SK-N-SH (cell line): ENCODE results near the gene ARHGEF7. TPM values are rescaled to one million over a fixed set of nuclear protein-coding genes. Genes with fewer than 3 reads are reported as not detected.

Experiments
- CTCF ChIA-PET: fragments of 300-600, 350-600 bp; formaldehyde crosslinking; extraction: SDS; loops from one replicate; lab custom pipeline; 2021; lab: Yijun Ruan, JAX
- POLR2A ChIA-PET: fragments of 350-600 bp; sonication (Branson Sonifier 250); formaldehyde crosslinking; extraction: SDS; loops from one replicate; lab custom pipeline; 2020; ENCODE audit warnings: antibody characterized with exemption, inconsistent platforms; lab: Yijun Ruan, JAX
- DNase-seq: peaks from one replicate; pipeline ENCODE4 v3.0.0; 2012
- H2AFZ ChIP-seq: fragments of 200-600 bp; sonication (generic); 2 replicates; pipeline ENCODE4 v1.8.1; 2016; ENCODE audit warnings: antibody characterized with exemption, mild to moderate bottlenecking, low read depth
- H3F3A ChIP-seq: fragments of 200-600 bp; sonication (generic); replicated peaks from 2 replicates; pipeline ENCODE3; 2016; ENCODE audit warnings: antibody characterized with exemption, mild to moderate bottlenecking; ENCODE audit not compliant: insufficient read depth
- H3K27ac ChIP-seq, 2 experiments: fragments of 200-500 bp in 1 of 2; fragments of 200-600 bp in 1 of 2; sonication (Bioruptor generic) in 1 of 2; sonication (generic), shearing (Covaris generic) in 1 of 2; 2 replicates each; pipeline versions ENCODE4 v1.5.1 to v1.6.1; 2014 to 2016; ENCODE audit warnings: low read depth in 2 of 2, inconsistent platforms in 1 of 2, low read length in 1 of 2, mild to moderate bottlenecking in 1 of 2, mixed read lengths in 1 of 2
- H3K27me3 ChIP-seq: fragments of 200-600 bp; sonication (generic), shearing (Covaris generic); 2 replicates; pipeline ENCODE4 v1.6.1; 2016; ENCODE audit warnings: mixed run types; ENCODE audit not compliant: insufficient read depth
- H3K36me3 ChIP-seq, 2 experiments: fragments of 200-500 bp in 1 of 2; fragments of 200-600 bp in 1 of 2; sonication (Bioruptor generic) in 1 of 2; sonication (generic) in 1 of 2; replicated peaks in 1 of 2; 2 replicates each; pipeline versions ENCODE3 to v1.5.1; 2014 to 2016; ENCODE audit warnings: low read length in 1 of 2, mild to moderate bottlenecking in 1 of 2; ENCODE audit not compliant: insufficient read depth in 2 of 2, control insufficient read depth in 1 of 2
- H3K4me1 ChIP-seq, 2 experiments: fragments of 200-500 bp in 1 of 2; fragments of 200-600 bp in 1 of 2; sonication (Bioruptor generic) in 1 of 2; sonication (generic), shearing (Covaris generic) in 1 of 2; 2 replicates each; pipeline versions ENCODE4 v1.5.1 to v1.6.1; 2014 to 2016; ENCODE audit warnings: low read depth in 1 of 2, low read length in 1 of 2, mixed run types in 1 of 2; ENCODE audit not compliant: insufficient read depth in 2 of 2, control insufficient read depth in 1 of 2
- H3K4me2 ChIP-seq: fragments of 200-600 bp; sonication (generic), shearing (Covaris generic); 2 replicates; pipeline ENCODE4 v1.6.1; 2017; ENCODE audit warnings: mixed run types
- H3K4me3 ChIP-seq, 2 experiments: fragments of 200-500 bp in 1 of 2; fragments of 200-600 bp in 1 of 2; sonication (Bioruptor generic) in 1 of 2; sonication (generic), shearing (Covaris generic) in 1 of 2; 2 replicates each; pipeline versions ENCODE4 v1.5.1 to v1.8.1; 2014 to 2016; ENCODE audit warnings: low read depth in 2 of 2, inconsistent platforms in 1 of 2, low read length in 1 of 2, mild to moderate bottlenecking in 1 of 2, mixed read lengths in 1 of 2, moderate library complexity in 1 of 2
- H3K79me2 ChIP-seq: fragments of 200-600 bp; sonication (generic); 2 replicates; pipeline ENCODE4 v1.8.1; 2017; ENCODE audit warnings: mild to moderate bottlenecking; ENCODE audit not compliant: insufficient read depth
- H3K9ac ChIP-seq: fragments of 200-600 bp; sonication (generic); 2 replicates; pipeline ENCODE4 v1.6.1; 2017; ENCODE audit warnings: mixed run types
- H3K9me2 ChIP-seq: fragments of 200-600 bp; sonication (generic); 2 replicates; pipeline ENCODE4 v1.6.1; 2017; ENCODE audit warnings: mixed run types
- H3K9me3 ChIP-seq: fragments of 200-600 bp; sonication (generic); 2 replicates; pipeline ENCODE4 v1.6.1; 2017; ENCODE audit warnings: mixed run types, mild to moderate bottlenecking, moderate library complexity
- H4K20me1 ChIP-seq: fragments of 200-600 bp; sonication (generic); 2 replicates; pipeline ENCODE4 v1.6.1; 2017; ENCODE audit warnings: mild to moderate bottlenecking, mixed run types; ENCODE audit not compliant: insufficient read depth
- CHD2 ChIP-seq: fragments of 150-350 bp; IDR thresholded peaks from 2 replicates; pipeline ENCODE4 v1.6.1; 2018; ENCODE audit warnings: low read length; ENCODE audit not compliant: partially characterized antibody
- JUND ChIP-seq: IDR thresholded peaks from 2 replicates; pipeline ENCODE4 v1.4.0; 2012
- MEF2A ChIP-seq: IDR thresholded peaks from 2 replicates; pipeline ENCODE4 v1.4.0; 2012; ENCODE audit warnings: low read depth, borderline replicate concordance
- MXI1 ChIP-seq: IDR thresholded peaks from 2 replicates; pipeline ENCODE4 v1.6.1; 2012; ENCODE audit warnings: mild to moderate bottlenecking, low read depth, low read length, improper control_type of control experiment
- NFIC ChIP-seq: IDR thresholded peaks from 2 replicates; pipeline ENCODE4 v1.4.0; 2012; ENCODE audit warnings: borderline replicate concordance
- NRF1 ChIP-seq: IDR thresholded peaks from 2 replicates; pipeline ENCODE4 v1.6.1; 2012; ENCODE audit warnings: low read depth, mild to moderate bottlenecking, low read length
- PBX3 ChIP-seq: IDR thresholded peaks from 2 replicates; pipeline ENCODE4; 2012
- RAD21 ChIP-seq: IDR thresholded peaks from 2 replicates; pipeline ENCODE4 v1.6.1; 2012; ENCODE audit warnings: mild to moderate bottlenecking, low read length
- RFX5 ChIP-seq: IDR thresholded peaks from 2 replicates; pipeline ENCODE4 v1.6.1; 2012; ENCODE audit warnings: mild to moderate bottlenecking, improper control_type of control experiment, low read length
- RXRA ChIP-seq: IDR thresholded peaks from 2 replicates; pipeline ENCODE4 v1.4.0; 2012; ENCODE audit warnings: low read depth, mild to moderate bottlenecking, borderline replicate concordance
- SIN3A ChIP-seq: IDR thresholded peaks from 2 replicates; pipeline ENCODE4 v1.6.1; 2012; ENCODE audit warnings: low read depth, mild to moderate bottlenecking, low read length, moderate library complexity, borderline replicate concordance
- TAF1 ChIP-seq: IDR thresholded peaks from 2 replicates; pipeline ENCODE4 v1.6.1; 2012; ENCODE audit warnings: low read depth, mild to moderate bottlenecking, low read length, moderate library complexity, borderline replicate concordance
- TCF12 ChIP-seq: IDR thresholded peaks from 2 replicates; pipeline ENCODE4 v1.4.0; 2012
- TEAD4 ChIP-seq: IDR thresholded peaks from 2 replicates; pipeline ENCODE4 v1.4.0; 2012; ENCODE audit warnings: mild to moderate bottlenecking, borderline replicate concordance; ENCODE audit not compliant: insufficient read depth
- USF2 ChIP-seq: fragments of 150-350 bp; IDR thresholded peaks from 2 replicates; pipeline ENCODE4 v1.6.1; 2017; ENCODE audit warnings: antibody characterized with exemption, low read length, low read depth, borderline replicate concordance
- WGBS: methylation state at CpG from one replicate; pipeline ENCODE4 v1.1.6; 2017; ENCODE audit warnings: low lambda C conversion rate; 5-methylcytosine and 5-hydroxymethylcytosine counted together
- polyA plus RNA-seq, 3 experiments: library from polyadenylated mRNA; depleted of rRNA; stranded (reverse); fragments of >200 nt; gene quantifications; 2 replicates each; pipeline ENCODE4 v1.2.3, GENCODE V29; 2012
- TF ChIP-seq, protein P1 (sequence below): IDR thresholded peaks from 2 replicates; pipeline ENCODE4 v1.6.1; 2012; ENCODE audit warnings: mild to moderate bottlenecking, low read depth, low read length, moderate library complexity
- TF ChIP-seq, protein P2 (sequence below): fragments of 200-600 bp; sonication (generic); IDR thresholded peaks from 2 replicates; pipeline ENCODE4 v1.6.1; 2017; ENCODE audit warnings: antibody characterized with exemption, mild to moderate bottlenecking, moderate library complexity

The ARHGEF7 gene
- polyA plus RNA-seq, 1 of the 3 experiments (the other 2 are of a cell fraction) = 21.6 TPM

DNA sequence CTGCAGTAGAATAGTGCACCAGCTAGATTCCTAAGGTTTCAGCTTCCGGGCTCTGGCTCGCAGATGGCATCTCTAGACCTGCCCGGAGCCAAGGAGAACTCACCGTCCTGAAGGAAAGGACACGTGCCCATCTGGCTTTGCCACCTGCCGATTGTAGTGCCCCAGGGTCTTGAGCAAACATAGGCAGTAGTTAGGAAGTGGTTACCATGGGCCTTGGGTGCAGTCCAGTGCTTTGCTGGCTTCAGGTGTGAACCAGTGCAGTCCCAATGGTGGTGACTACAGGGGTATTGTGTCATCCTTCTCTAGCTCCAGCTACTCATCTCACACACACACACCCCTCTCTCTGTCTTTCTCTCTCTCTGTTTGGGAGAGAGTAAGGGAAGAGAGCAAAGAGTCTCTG is 143.9 kb downstream of the ARHGEF7 start (continued):
- no peak for TF ChIP-seq PBX3
- TF ChIP-seq, all 33 proteins: peak for 0

- H4K20me1 ChIP-seq = 0 out of 2 replicates have a peak, but pooled peaks cover 4% of the 10 kb centered on the region
- ChIA-PET POLR2A (no interaction called here), CTCF (no interaction called here)
- H3K9me2 ChIP-seq = no peaks in the 10 kb centered on the region
- no peaks in the 10 kb centered on the region; a peak in 1 of 4 replicates for H3K4me1 ChIP-seq
- no peak overlapping the region for H3K4me2 ChIP-seq
- H2AFZ ChIP-seq = no peak overlapping the region
- peaks cover 22 to 26% of the 10 kb centered on the region in 2 experiments for H3K36me3 ChIP-seq
- TF ChIP-seq RXRA (no peak), CHD2 (no peak)
- H3K27ac ChIP-seq = no peak overlapping the region
- no peak for DNase-seq
- no peak overlapping the region for H3K4me3 ChIP-seq
- H3K27me3 ChIP-seq = no peaks in the 10 kb centered on the region
- H3K79me2 ChIP-seq = no peaks in the 10 kb centered on the region
- H3K9me3 ChIP-seq = no peaks in the 10 kb centered on the region
- H3F3A ChIP-seq = no peaks in the 10 kb centered on the region
- H3K9ac ChIP-seq = no peak overlapping the region
Measured at GRCh38 chr13:111261326-111261725, 146.2 kb downstream of the ARHGEF7 start.

DNA sequence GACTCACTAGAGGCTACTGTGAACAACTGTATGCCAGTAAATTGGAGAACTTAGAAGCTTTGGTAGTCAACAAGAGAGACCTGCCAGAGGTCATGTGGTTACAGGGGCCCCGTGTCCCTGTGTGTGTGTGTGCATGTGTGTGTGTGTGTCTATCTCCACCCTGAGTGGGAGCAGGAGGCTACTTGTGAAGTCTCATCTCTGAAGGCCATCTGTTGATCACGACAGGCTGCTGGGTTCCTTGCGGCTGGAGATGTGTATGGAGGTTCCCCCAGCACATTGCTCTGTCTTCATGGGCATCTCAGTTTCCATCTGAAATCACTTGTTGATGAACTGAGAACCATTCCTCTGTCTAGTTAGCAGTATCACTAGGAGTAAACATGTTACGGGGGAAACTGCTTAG is 147.2 kb downstream of the ARHGEF7 start:
- 0 out of 2 replicates have a peak, but pooled peaks cover 4% of the 10 kb centered on the region for H4K20me1 ChIP-seq
- TF ChIP-seq TEAD4 (no peak), SIN3A (no peak), NRF1 (no peak), PBX3 (no peak), NFIC (no peak), RAD21 (no peak), JUND (no peak), TCF12 (no peak), MXI1 (no peak), USF2 (no peak), RXRA (no peak), TAF1 (no peak), MEF2A (no peak), RFX5 (no peak)
- TF ChIP-seq, protein P1, sequence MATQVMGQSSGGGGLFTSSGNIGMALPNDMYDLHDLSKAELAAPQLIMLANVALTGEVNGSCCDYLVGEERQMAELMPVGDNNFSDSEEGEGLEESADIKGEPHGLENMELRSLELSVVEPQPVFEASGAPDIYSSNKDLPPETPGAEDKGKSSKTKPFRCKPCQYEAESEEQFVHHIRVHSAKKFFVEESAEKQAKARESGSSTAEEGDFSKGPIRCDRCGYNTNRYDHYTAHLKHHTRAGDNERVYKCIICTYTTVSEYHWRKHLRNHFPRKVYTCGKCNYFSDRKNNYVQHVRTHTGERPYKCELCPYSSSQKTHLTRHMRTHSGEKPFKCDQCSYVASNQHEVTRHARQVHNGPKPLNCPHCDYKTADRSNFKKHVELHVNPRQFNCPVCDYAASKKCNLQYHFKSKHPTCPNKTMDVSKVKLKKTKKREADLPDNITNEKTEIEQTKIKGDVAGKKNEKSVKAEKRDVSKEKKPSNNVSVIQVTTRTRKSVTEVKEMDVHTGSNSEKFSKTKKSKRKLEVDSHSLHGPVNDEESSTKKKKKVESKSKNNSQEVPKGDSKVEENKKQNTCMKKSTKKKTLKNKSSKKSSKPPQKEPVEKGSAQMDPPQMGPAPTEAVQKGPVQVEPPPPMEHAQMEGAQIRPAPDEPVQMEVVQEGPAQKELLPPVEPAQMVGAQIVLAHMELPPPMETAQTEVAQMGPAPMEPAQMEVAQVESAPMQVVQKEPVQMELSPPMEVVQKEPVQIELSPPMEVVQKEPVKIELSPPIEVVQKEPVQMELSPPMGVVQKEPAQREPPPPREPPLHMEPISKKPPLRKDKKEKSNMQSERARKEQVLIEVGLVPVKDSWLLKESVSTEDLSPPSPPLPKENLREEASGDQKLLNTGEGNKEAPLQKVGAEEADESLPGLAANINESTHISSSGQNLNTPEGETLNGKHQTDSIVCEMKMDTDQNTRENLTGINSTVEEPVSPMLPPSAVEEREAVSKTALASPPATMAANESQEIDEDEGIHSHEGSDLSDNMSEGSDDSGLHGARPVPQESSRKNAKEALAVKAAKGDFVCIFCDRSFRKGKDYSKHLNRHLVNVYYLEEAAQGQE = no peak
- TF ChIP-seq, protein P2, sequence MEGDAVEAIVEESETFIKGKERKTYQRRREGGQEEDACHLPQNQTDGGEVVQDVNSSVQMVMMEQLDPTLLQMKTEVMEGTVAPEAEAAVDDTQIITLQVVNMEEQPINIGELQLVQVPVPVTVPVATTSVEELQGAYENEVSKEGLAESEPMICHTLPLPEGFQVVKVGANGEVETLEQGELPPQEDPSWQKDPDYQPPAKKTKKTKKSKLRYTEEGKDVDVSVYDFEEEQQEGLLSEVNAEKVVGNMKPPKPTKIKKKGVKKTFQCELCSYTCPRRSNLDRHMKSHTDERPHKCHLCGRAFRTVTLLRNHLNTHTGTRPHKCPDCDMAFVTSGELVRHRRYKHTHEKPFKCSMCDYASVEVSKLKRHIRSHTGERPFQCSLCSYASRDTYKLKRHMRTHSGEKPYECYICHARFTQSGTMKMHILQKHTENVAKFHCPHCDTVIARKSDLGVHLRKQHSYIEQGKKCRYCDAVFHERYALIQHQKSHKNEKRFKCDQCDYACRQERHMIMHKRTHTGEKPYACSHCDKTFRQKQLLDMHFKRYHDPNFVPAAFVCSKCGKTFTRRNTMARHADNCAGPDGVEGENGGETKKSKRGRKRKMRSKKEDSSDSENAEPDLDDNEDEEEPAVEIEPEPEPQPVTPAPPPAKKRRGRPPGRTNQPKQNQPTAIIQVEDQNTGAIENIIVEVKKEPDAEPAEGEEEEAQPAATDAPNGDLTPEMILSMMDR = no peak
- H3K36me3 ChIP-seq = peaks cover 21 to 23% of the 10 kb centered on the region in 2 experiments
- no peak overlapping the region for H3K27ac ChIP-seq
- 88% methylated on average over 4 of the region's 4 CpGs for WGBS
- no peaks in the 10 kb centered on the region for H3K9me2 ChIP-seq
- H2AFZ ChIP-seq = no peak overlapping the region
- no peak overlapping the region for H3K9ac ChIP-seq
- no peaks in the 10 kb centered on the region for H3K27me3 ChIP-seq
- DNase-seq = no peak
- H3F3A ChIP-seq = no peaks in the 10 kb centered on the region
- no peak overlapping the region for H3K4me3 ChIP-seq
- no peak overlapping the region for H3K4me2 ChIP-seq
- H3K79me2 ChIP-seq = no peaks in the 10 kb centered on the region
- CTCF ChIA-PET = interaction anchor here (1.0 kb wide), 1 partner anchor 135 kb away, joined by 3 read pairs; no protein-coding TSS in a partner anchor
- H3K4me1 ChIP-seq = no peaks in the 10 kb centered on the region; a peak in 1 of 4 replicates
- POLR2A ChIA-PET = no interaction called here
- no peaks in the 10 kb centered on the region for H3K9me3 ChIP-seq
